Stimulated activated CD4-positive, alpha-beta T cell treated with anti-CD3 and anti-CD28 coated beads, Interleukin-12 subunit alpha, Interleukin-12 subunit beta, amount 100 ng/mL, for 4 hours (primary cell): ENCODE measurements around the gene CLCN1.

Experiments
- DNase-seq: peaks from one replicate; pipeline ENCODE4 v3.0.0-alpha.2; 2020

The CLCN1 gene

GRCh38 chr7:143296686-143297085, 19.2 kb upstream of the CLCN1 start:
- no peak for DNase-seq

DNA sequence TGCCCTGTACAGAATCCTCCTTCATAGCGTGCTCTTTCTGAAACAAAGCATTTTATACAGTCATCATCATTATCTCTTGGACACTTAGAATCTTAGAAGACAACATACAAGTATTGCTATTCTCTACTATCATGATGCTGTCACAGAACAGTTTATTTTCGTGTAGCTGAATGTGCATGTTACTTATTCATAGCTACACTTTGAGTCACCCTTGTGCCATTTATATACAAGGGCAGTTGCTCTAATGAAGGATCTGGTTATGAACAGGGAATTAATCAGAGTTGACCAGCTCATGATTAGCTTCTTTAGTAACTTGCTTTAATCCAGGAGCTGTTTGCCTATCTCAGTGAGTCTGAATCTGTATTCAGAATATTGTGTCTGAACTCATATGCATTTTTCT, 16.6 kb upstream of the CLCN1 start:
- no peak for DNase-seq

DNA sequence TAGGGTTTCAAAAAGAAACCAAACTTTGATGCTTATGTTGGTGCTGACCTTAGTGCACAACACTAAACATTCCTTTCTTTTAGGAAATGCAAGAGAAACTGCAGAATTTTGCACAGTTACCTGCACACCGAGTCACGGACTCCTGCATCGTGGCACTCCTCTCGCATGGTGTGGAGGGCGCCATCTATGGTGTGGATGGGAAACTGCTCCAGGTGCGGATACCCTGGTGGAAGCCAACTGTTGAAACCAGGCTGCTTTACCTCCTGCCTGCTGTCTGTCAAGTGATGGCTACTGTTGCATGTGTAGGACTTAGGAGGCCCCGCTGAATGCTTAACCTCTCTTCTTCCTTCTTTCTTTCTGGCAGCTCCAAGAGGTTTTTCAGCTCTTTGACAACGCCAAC, 16.1 kb upstream of the CLCN1 start:
- peak; percentile 57 for DNase-seq

- no peak for DNase-seq
Observed at GRCh38 chr7:143300959-143301935, 14.7 kb upstream of the CLCN1 start.

- DNase-seq: no peak
Observed at GRCh38 chr7:143303733-143304132, 12.2 kb upstream of the CLCN1 start.

GRCh38 chr7:143304938-143305337, 11.0 kb upstream of the CLCN1 start:
- DNase-seq: no peak

GRCh38 chr7:143305423-143306070, 10.4 kb upstream of the CLCN1 start:
- peak; percentile 72 for DNase-seq

DNA sequence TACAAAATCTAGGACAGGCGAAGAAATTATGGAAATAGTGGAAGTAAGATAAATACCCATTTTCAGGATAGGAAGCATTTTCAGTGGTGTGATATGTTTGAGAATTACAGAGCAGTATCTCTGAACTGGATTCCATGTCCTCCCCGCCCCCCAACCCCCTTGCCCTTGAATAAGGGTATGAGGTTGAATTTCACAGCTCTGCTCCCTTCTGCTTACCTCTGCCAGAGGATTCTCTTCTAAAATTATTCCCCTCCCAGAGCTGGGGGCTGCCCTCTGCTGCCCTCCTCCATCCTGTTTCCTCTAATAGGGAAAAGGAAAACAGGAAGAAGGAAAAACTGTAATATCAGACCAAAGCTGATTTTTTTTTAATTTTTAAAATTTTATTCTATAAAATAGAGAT, 7.3 kb upstream of the CLCN1 start:
- DNase-seq: no peak

GRCh38 chr7:143314127-143314526, 1.8 kb upstream of the CLCN1 start:
- DNase-seq: no peak

- DNase-seq: no peak
Observed at GRCh38 chr7:143316492-143316891, 581 bp downstream of the CLCN1 start.

- DNase-seq: no peak
Observed at GRCh38 chr7:143318661-143319060, 2.8 kb downstream of the CLCN1 start.

- no peak for DNase-seq
Observed at GRCh38 chr7:143320620-143321019, 4.7 kb downstream of the CLCN1 start.

DNA sequence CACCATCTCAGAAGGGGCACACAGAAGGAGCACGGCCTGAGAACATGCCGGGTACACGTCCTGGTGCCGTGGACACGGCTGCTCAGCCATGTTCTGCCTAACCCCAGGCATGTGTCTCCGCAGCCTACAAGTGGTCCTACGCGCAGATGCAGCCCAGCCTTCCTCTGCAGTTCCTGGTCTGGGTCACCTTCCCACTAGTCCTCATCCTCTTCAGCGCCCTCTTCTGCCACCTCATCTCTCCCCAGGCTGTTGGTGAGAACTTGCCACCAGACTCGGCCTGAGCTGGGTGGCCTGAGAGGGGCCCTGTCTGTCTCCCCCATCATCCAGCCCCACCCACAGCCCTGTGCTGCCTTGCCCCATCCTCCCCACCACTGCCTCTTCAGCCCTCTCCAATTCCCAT, 5.3 kb downstream of the CLCN1 start:
- no peak for DNase-seq

DNA sequence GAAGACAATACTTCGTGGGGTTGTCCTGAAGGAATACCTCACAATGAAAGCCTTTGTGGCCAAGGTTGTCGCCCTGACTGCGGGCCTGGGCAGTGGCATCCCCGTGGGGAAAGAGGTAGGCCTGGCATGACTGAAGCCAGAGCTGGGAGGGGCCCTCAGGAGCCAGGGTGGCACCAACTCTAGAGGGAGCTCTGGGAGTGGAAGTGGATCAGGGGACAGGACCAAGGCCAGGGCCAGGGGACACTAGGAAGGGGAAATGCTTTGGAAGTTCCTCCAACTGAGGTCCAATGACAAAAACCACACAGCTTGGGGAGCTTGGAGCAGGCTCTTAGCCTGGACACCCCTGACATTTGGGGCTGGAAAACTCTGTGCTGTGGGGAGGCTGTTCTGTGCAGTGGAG, 5.8 kb downstream of the CLCN1 start:
- DNase-seq: no peak

DNA sequence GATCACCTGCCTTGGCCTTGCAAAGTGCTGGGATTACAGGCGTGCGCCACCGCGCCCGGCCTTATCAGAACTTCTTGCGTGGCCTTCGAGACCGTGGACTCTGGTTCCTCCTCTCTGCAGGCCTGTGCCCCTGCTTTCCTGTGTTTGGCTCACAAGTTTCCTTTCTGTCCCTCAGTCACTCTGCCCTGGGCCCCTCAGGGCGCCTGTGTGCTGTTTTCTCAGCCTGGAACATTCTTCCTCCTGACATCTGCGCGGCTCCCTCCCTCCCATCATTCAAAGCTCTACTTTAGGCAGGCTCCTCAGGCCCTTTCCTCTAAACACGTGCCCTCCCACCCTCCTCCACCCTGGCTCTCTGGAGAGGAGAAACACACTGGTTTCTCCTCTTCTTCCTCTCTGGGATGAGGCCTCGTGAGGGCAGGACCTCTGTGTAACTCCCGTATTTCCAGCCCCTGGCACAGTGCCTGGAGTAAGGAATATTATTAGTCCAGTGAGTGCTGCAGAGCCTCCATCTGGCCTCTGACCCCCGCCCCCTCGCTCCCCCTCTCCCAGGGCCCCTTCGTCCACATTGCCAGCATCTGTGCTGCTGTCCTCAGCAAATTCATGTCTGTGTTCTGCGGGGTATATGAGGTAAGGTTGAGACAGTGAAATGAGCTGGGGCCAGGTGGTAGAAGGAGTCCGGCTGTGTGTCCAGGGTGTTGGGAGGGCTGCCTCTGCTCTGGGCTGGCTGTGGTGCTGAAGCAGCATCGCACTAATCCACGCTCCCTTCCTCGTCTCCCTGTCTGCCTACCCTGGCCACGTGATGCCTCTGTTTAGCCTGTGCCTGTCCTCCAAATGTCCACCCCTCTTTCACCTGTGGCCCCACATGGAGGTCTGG, 7.1 kb downstream of the CLCN1 start:
- DNase-seq: no peak

GRCh38 chr7:143323653-143324052, 7.7 kb downstream of the CLCN1 start:
- DNase-seq: no peak

- no peak for DNase-seq
Observed at GRCh38 chr7:143325240-143325639, 9.3 kb downstream of the CLCN1 start.

GRCh38 chr7:143327903-143328302, 12.0 kb downstream of the CLCN1 start:
- no peak for DNase-seq

GRCh38 chr7:143329471-143330170, 13.7 kb downstream of the CLCN1 start:
- DNase-seq: no peak

GRCh38 chr7:143331179-143331801, 15.4 kb downstream of the CLCN1 start:
- no peak for DNase-seq

GRCh38 chr7:143334244-143334643, 18.3 kb downstream of the CLCN1 start:
- no peak for DNase-seq

- DNase-seq: no peak
Observed at GRCh38 chr7:143337216-143337615, 21.3 kb downstream of the CLCN1 start.
